HG02763 (cell line): Measurements from ENCODE around the gene MLANA.
A peak's percentile ranks its signal among the peaks of the same experiment; 100 is the strongest.

Source experiments
- ATAC-seq: cut with Tn5 transposase; IDR thresholded peaks from one replicate; pipeline ENCODE4 v1.9.1; 2021; ENCODE audit warnings: mild to moderate bottlenecking, moderate library complexity; ENCODE audit not compliant: unreplicated experiment

MLANA gene

GRCh38 chr9:5890641-5891040, at the start of gene MLANA:
Gene MLANA, plus strand, starts transcription at chr9:5890889. Its CDS starts 1,586 bp downstream, at chr9:5892475.
- ATAC-seq: no peak

GRCh38 chr9:5841771-5842573, 48.7 kb upstream of the MLANA start:
- no peak for ATAC-seq

- ATAC-seq: no peak
These were observed 47.5 kb upstream of the MLANA start for GRCh38 chr9:5842929-5843793.

- ATAC-seq: no peak
These were observed 46.8 kb upstream of the MLANA start for GRCh38 chr9:5843794-5844471.

GRCh38 chr9:5845157-5845531, 45.5 kb upstream of the MLANA start:
- ATAC-seq: no peak

GRCh38 chr9:5846096-5846495, 44.6 kb upstream of the MLANA start:
- no peak for ATAC-seq

- no peak for ATAC-seq
These were observed 44.2 kb upstream of the MLANA start for GRCh38 chr9:5846501-5846921.

GRCh38 chr9:5848372-5848882, 42.3 kb upstream of the MLANA start:
- ATAC-seq: no peak

- ATAC-seq: no peak
These were observed 40.0 kb upstream of the MLANA start for GRCh38 chr9:5850724-5851122.

GRCh38 chr9:5851445-5851844, 39.2 kb upstream of the MLANA start:
- peak; percentile 83 for ATAC-seq

GRCh38 chr9:5852987-5853386, 37.7 kb upstream of the MLANA start:
- no peak for ATAC-seq

GRCh38 chr9:5853617-5854016, 37.1 kb upstream of the MLANA start:
- ATAC-seq: no peak

- no peak for ATAC-seq
These were observed 36.5 kb upstream of the MLANA start for GRCh38 chr9:5854063-5854790.

- ATAC-seq: no peak
These were observed 32.8 kb upstream of the MLANA start for GRCh38 chr9:5857928-5858327.

GRCh38 chr9:5858833-5859232, 31.9 kb upstream of the MLANA start:
- ATAC-seq: no peak

GRCh38 chr9:5863092-5863746, 27.5 kb upstream of the MLANA start:
- ATAC-seq: no peak

GRCh38 chr9:5864446-5864845, 26.2 kb upstream of the MLANA start:
- ATAC-seq: no peak

GRCh38 chr9:5866272-5866671, 24.4 kb upstream of the MLANA start:
- ATAC-seq: no peak

- no peak for ATAC-seq
These were observed 24.0 kb upstream of the MLANA start for GRCh38 chr9:5866685-5867084.

GRCh38 chr9:5868235-5868634, 22.5 kb upstream of the MLANA start:
- no peak for ATAC-seq
